Measurements from ENCODE around the gene ARHGAP1. TPM values are rescaled to one million over a fixed set of nuclear protein-coding genes. Genes with fewer than 3 reads are reported as not detected.

ARHGAP1 gene
- polyA plus RNA-seq, 1 donor from 2014 or later: 9.3 TPM

- no peaks in the 10 kb centered on the region for H3K36me3 ChIP-seq (ENCODE audit: insufficient read depth, low read length)
- H3K4me2 ChIP-seq (ENCODE audit: low read length): no peak overlapping the region
- no peaks in the 10 kb centered on the region for H3F3A ChIP-seq (ENCODE audit: insufficient read depth, low read length, poor library complexity, severe bottlenecking)
- H3K4me3 ChIP-seq (ENCODE audit: low read length): no peak overlapping the region
- TF ChIP-seq EZH2 (IDR thresholded peaks at IDR 0.05; ENCODE audit: borderline replicate concordance, insufficient read depth, low read length, poor library complexity, severe bottlenecking): no peak
- no peak for TF ChIP-seq CTCF (IDR thresholded peaks at IDR 0.05; ENCODE audit: poor library complexity, severe bottlenecking)
- no peaks in the 10 kb centered on the region for H4K20me1 ChIP-seq (ENCODE audit: insufficient read depth)
- H3K9me3 ChIP-seq (ENCODE audit: low read length): no peaks in the 10 kb centered on the region
- no peaks in the 10 kb centered on the region for H3K9me2 ChIP-seq (ENCODE audit: insufficient read depth, low read length)
- no peak overlapping the region for H3K27ac ChIP-seq (ENCODE audit: low read length)
- no peaks in the 10 kb centered on the region for H3K79me2 ChIP-seq (replicated peaks; ENCODE audit: insufficient read depth, low read length)
- no peak overlapping the region for H3K9ac ChIP-seq (ENCODE audit: low read length)
- H3K27me3 ChIP-seq (ENCODE audit: insufficient read depth, low read depth, low read length): no peaks in the 10 kb centered on the region
- H2AFZ ChIP-seq (ENCODE audit: low read depth, low read length): no peak overlapping the region
Observed at GRCh38 chr11:46743693-46744339, 43.4 kb upstream of the ARHGAP1 start.

- TF ChIP-seq RAD21 (conservative IDR thresholded peaks at IDR 0.05) (no peak), EZH2 (IDR thresholded peaks at IDR 0.05; ENCODE audit: borderline replicate concordance, insufficient read depth, low read length, poor library complexity, severe bottlenecking) (no peak), TAF1 (IDR thresholded peaks at IDR 0.05; ENCODE audit: low read depth) (no peak), CTCF (IDR thresholded peaks at IDR 0.05; ENCODE audit: poor library complexity, severe bottlenecking) (no peak), MXI1 (conservative IDR thresholded peaks at IDR 0.05; ENCODE audit: poor library complexity, severe bottlenecking) (no peak), POLR2AphosphoS5 (IDR thresholded peaks at IDR 0.05) (no peak), SMC3 (conservative IDR thresholded peaks at IDR 0.05; ENCODE audit: poor library complexity) (no peak), EP300 (conservative IDR thresholded peaks at IDR 0.05; ENCODE audit: poor library complexity, severe bottlenecking) (no peak), REST (IDR thresholded peaks at IDR 0.05; ENCODE audit: borderline replicate concordance) (no peak)
- no peaks in the 10 kb centered on the region for H3K36me3 ChIP-seq (ENCODE audit: insufficient read depth, low read length)
- H3F3A ChIP-seq (ENCODE audit: insufficient read depth, low read length, poor library complexity, severe bottlenecking): no peaks in the 10 kb centered on the region
- no peaks in the 10 kb centered on the region for H3K9me3 ChIP-seq (ENCODE audit: low read length)
- no peak overlapping the region for H3K9ac ChIP-seq (ENCODE audit: low read length)
- H3K27me3 ChIP-seq (ENCODE audit: insufficient read depth, low read depth, low read length): no peaks in the 10 kb centered on the region
- no peaks in the 10 kb centered on the region for H4K20me1 ChIP-seq (ENCODE audit: insufficient read depth)
- H3K4me3 ChIP-seq (ENCODE audit: low read length): no peak overlapping the region
- H3K27ac ChIP-seq (ENCODE audit: low read length): no peak overlapping the region
- no peak overlapping the region for H2AFZ ChIP-seq (ENCODE audit: low read depth, low read length)
- no peaks in the 10 kb centered on the region for H3K79me2 ChIP-seq (replicated peaks; ENCODE audit: insufficient read depth, low read length)
- no peaks in the 10 kb centered on the region for H3K9me2 ChIP-seq (ENCODE audit: insufficient read depth, low read length)
- no peak overlapping the region for H3K4me2 ChIP-seq (ENCODE audit: low read length)
Observed at GRCh38 chr11:46743043-46743442, 42.6 kb upstream of the ARHGAP1 start.

All from neural cell (in vitro differentiated cells).